ENCODE results near the gene PRM3.

- TF ChIP-seq CTCF (IDR thresholded peaks at IDR 0.05; ENCODE audit: low read depth, low read length): peak; percentile 49
- peak; percentile 80 for TF ChIP-seq POLR2A (IDR thresholded peaks at IDR 0.05; ENCODE audit: extremely low read depth, insufficient read length)
- no peak for TF ChIP-seq MYC (IDR thresholded peaks at IDR 0.05; ENCODE audit: low read depth, low read length)
Observed at GRCh38 chr16:11255737-11256660, 17.4 kb downstream of the PRM3 start, which contains the start of gene SOCS1.
